PC-3 (cell line): ENCODE measurements around the gene ATXN10.

Experiments
- EZH2 ChIP-seq: fragments of 300-600 bp; sonication (generic); IDR thresholded peaks from one replicate; pipeline ENCODE4 v1.6.1; 2017; ENCODE audit warnings: antibody characterized with exemption, mild to moderate bottlenecking, low read length; ENCODE audit not compliant: unreplicated experiment
- TF ChIP-seq, protein P1 (sequence below): fragments of 300-600 bp; sonication (generic); conservative IDR thresholded peaks from 2 replicates; pipeline ENCODE4 v1.5.1; 2017; ENCODE audit warnings: antibody characterized with exemption, low read depth, mild to moderate bottlenecking, low read length

GRCh38 chr22:45677063-45677462 lies 5.4 kb downstream of the ATXN10 start:
- TF ChIP-seq, protein P1, sequence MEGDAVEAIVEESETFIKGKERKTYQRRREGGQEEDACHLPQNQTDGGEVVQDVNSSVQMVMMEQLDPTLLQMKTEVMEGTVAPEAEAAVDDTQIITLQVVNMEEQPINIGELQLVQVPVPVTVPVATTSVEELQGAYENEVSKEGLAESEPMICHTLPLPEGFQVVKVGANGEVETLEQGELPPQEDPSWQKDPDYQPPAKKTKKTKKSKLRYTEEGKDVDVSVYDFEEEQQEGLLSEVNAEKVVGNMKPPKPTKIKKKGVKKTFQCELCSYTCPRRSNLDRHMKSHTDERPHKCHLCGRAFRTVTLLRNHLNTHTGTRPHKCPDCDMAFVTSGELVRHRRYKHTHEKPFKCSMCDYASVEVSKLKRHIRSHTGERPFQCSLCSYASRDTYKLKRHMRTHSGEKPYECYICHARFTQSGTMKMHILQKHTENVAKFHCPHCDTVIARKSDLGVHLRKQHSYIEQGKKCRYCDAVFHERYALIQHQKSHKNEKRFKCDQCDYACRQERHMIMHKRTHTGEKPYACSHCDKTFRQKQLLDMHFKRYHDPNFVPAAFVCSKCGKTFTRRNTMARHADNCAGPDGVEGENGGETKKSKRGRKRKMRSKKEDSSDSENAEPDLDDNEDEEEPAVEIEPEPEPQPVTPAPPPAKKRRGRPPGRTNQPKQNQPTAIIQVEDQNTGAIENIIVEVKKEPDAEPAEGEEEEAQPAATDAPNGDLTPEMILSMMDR: no peak
- TF ChIP-seq EZH2: no peak
